GM21360 (cell line): Measurements from ENCODE around the gene GPX8.

Experiments
- ATAC-seq: cut with Tn5 transposase; IDR thresholded peaks from one replicate; pipeline ENCODE4 v1.9.1; 2021; ENCODE audit warnings: mild to moderate bottlenecking, moderate library complexity; ENCODE audit not compliant: unreplicated experiment

GPX8 gene

GRCh38 chr5:55172051-55172899 lies 12.3 kb downstream of the GPX8 start:
- ATAC-seq: peak; percentile 56

- peak; percentile 85 for ATAC-seq
Observed at GRCh38 chr5:55172937-55173686, 13.1 kb downstream of the GPX8 start, which contains the start of gene CDC20B. TSS of gene CDC20B (minus strand) at chr5:55173177. CDS start at chr5:55173000, 177 bp downstream.

- ATAC-seq: peak; percentile 7
Observed at GRCh38 chr5:55173687-55174230, 13.8 kb downstream of the GPX8 start.

- ATAC-seq: no peak
Observed at GRCh38 chr5:55175781-55176175, 15.8 kb downstream of the GPX8 start.

GRCh38 chr5:55176176-55176818 lies 16.3 kb downstream of the GPX8 start:
- no peak for ATAC-seq

- no peak for ATAC-seq
Observed at GRCh38 chr5:55177078-55177477, 17.1 kb downstream of the GPX8 start.

- no peak for ATAC-seq
Observed at GRCh38 chr5:55180016-55180415, 20.0 kb downstream of the GPX8 start.

GRCh38 chr5:55187370-55187769 lies 27.4 kb downstream of the GPX8 start:
- no peak for ATAC-seq

- ATAC-seq: no peak
Observed at GRCh38 chr5:55188656-55189540, 28.9 kb downstream of the GPX8 start.

- ATAC-seq: no peak
Observed at GRCh38 chr5:55191165-55191564, 31.2 kb downstream of the GPX8 start.

GRCh38 chr5:55205001-55205400 lies 45.0 kb downstream of the GPX8 start:
- no peak for ATAC-seq

GRCh38 chr5:55211184-55211874 lies 51.4 kb downstream of the GPX8 start:
- ATAC-seq: no peak
